ENCODE data around the gene MCL1.

MCL1 gene

DNA sequence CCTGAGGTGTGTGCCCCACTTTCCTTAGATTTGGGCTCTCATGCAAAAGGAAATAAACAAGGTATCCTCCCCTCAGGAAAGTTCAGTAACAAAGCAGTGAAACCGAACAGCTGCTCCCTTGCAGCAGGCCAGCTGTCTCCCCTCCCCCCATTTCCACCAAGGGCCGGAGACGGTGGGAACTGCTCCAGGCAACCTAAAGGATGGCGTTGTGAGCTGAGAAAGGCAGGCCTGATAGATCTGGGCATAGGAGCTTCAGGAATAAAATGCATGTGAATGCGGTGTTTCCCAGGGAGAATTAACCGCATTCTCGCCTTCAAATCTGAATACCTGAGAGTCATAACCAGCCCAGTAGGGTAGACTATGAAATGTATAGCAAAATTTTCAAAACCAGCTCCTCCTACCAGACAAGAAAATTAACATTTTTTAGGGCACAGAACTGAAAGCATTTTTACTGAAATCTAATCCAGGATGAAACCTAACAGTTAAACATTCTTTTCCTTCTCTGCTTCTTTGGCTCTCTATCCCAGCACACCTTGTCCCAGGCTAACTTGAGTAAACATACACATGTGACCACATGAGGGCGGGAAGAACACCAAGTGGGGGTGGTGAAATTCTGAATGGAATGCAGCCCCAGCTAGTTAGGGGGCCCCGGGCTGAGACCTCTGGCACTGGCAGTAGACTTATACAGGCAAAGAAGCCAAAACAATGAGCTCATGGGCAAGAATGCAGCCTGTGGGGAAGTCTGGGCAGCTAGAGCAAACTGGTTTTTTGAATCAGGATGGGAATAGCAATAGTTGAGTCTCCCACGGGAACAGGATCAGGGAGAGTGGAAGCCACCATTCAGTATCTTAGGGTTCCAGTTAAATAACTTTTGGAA is 11.5 kb downstream of the MCL1 start:
- DNase-seq: peak; percentile 67

DNA sequence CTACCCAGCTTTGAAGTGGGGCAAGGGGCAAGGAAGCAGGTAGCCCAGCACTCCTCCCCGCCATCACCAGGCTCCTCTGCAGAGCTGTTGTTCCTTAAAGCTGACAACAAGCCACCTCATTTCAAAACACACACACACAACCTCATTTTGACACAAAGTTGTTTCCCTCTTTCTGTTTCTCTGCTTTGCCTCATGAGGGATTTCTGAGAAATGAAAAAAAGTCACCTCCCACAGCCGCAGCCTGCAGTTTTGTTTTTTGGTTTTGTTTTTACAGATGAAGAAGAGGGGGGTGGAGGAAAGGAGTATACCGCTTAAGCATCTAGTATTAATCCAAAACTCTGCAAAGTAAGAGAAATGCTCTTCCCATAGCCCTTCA is 12.1 kb downstream of the MCL1 start:
- DNase-seq: peak; percentile 88

DNA sequence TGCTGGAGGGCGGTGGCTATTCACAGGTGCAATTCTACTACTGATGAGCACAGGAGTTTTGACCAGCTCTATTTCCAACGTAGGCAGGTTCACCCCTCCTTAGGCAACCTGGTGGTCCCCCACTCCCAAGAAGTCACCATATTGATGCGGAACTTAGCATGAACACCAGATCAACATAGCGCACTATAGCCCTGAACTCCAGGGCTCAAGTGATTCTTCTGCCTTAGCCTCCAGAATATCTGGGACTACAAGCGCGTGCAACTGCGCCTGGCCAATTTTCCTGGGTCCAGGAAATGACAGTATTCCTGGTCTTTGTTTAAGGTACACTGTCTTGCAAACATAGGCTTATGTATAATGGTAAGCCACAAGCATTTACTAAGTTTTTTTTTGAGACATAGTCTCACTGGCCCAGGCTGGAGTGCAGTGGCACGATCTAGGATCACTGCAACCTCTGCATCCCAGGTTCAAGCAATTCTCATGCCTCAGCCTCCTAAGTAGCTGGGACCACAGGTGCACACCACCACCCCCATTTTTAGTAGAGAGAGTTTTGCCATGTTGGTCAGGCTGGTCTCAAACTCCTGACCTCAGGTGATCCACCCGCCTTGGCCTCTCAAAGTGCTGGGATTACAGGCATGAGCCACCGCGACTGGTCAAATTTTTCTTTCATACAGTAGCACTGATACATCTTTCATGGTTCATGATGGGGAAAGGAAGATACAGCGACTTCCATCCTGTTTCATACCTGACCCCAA is 12.6 kb downstream of the MCL1 start:
- DNase-seq: peak; percentile 31

DNA sequence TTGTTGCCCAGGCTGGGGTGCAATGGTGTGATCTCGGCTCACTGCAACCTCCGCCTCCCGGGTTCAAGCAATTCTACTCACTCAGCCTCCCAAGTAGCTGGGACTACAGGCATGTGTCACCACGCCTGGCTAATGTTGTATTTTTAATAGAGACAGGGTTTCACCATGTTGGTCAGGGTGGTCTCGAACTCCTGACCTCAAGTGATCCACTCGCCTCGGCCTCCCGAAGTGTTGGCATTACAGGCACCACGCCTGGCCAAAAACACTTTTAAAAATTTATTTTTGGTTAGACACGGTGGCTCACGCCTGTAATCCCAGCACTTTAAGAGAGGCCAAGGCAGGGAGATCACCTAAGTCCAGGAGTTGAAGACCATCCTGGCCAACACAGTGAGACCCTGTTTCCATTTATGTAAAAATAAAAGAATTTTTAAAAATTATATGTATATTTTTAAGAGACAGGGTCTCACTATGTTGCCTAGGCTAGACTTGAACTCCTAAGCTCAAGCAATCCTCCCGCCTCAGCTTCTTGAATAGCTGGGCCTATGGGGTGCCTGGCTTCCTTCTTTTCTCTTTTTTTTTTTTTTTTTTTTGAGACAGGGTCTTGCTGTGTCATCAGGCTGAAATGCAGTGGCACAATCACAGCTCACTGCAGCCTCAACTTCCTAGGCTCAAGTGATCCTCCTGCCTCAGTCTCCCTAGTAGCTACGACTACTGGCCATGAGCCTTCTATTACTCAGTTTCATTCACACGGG is 14.0 kb downstream of the MCL1 start:
- DNase-seq: peak; percentile 16

DNA sequence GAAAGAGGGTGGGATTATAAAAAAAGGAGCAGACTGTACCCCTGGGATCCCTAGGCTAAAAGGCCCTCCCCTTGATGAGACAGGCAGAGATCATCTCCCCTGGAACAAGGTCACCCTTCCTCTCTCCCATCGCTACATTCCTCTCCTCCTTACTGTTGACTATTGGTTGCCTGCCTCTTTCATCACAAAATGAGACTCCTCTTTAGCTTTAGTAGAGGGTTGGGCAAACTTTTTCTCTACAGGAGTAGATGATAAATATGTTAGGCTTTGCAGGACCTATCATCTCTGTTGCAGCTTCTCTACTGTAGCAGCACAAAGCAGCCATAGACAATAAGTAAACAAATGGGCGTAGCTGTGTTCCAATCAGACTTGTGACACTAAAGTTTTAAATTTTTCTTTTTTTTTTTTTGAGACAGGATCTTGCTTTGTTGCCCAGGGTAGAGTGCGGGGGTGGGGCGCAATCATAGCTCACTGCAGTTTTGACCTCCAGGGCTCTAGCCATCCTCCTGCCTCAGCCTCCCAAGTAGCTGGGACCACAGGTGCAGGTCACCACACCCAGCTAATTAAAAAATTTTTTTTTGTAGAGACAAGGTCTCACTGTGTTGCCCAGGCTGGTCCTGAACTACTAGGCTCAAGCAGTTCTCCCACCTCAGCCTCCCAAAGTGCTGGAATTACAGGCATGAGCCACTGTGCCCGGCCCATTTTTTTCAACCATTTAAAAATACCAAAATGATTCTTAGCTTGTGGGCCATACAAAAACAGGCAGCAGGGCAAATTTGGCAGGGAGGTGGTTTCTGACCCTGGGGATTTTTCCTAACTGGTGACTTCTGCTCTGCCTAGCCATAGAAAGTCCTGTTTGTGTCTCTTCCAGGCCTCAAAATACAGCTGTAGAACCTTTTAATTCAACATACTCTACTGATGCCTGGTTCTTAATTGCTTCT is 15.1 kb downstream of the MCL1 start:
- peak; percentile 57 for DNase-seq

DNA sequence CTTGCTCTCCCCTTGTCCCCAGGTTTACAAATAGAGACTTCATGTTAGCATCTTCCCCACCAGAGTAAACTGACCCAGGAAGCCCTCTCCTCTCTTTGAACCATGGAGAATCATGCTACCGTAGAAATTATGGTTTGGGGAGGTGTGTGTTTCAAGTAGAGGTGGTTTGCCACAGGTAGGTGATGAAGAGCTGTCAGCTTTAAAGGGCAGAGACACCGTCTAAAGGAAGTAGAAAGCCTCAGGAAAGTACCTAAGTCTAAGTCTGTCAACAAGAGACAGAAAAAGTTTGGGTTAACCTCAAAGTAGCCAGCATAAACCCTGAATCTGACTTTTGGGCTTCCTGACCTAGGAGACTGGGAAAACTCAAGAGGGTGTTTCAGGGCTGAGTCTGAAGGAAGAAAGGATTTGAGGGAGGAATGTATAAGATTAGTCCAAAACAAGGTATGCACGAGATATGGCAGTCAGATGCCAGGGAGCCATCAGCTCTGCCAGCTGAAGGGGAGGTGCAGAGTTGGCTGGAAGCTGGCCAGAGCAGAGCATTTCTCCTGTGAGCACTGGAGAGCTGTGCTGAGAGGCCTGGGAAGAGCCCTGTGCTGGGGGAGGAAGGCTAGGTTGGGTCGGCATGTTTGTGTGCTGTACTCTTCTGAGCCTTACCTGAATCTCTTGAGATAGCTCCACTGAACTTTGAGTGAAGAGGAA is 15.9 kb downstream of the MCL1 start:
- peak; percentile 87 for DNase-seq

DNA sequence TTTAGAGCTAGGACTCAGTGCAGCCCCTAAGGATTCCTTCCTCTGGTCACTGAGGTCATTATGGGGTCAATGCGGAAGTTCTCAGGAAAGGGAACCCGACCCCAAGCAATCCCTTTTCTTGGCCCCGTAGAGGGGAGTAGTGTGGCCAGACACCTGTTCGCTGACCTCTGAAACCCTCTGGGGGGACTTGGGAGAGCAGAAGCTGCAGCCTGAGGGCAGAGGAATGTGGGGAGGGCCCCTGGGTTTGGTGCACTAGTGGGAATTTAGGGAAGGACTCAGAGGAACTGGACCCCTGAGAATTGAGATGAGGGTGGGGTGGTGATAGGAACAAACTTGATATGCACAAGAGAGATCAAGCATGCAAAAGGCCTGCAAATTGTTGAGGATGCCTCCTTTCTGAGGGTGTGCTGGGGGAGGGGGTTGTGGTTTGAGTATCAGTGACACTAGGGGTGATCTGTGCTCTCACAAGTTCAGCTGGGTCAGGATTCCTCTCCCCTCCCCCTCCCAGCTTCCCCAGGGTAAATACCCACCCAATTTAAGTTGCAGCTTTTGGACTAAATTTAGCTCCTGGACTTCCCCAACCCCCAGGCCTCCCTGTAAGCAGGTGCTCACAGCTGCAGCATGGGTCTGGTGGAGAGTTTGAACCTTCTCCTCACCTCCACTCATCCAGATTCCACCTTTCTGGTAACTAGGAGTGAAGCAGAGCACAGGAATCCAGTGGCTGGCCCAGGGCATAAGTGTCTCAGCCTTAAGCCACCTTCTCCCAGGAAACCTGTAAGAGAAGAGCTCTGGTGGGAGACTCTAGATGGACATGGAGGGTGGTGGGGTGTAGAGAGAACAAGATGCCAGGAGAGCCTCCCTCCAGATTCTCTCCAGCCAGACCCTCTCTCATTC is 16.7 kb downstream of the MCL1 start:
- DNase-seq: peak; percentile 90

DNA sequence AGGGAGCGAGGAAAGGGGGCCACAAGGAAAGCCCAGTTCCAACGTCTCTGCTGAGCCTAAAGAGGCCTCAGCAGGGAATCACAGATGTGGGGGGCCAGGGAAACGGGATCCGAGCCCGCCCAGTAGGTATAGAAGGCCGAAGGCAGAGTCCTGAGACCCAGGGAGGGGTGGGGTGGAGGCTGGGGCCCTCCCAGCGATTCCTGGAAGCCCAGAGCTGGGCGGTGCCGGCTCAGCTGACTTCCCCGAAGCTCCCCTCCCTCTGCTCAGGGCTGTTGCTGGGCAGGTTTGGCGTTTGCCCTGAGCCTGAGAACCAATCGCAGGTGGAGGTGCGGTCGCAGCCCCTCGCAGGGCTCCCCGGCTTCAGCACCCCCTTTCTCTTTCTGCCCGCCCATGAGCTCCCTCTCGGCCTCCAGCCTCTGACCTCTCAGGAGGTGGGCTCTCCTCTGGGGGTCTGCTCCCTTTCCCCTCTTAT is 17.4 kb downstream of the MCL1 start:
- peak; percentile 95 for DNase-seq

DNA sequence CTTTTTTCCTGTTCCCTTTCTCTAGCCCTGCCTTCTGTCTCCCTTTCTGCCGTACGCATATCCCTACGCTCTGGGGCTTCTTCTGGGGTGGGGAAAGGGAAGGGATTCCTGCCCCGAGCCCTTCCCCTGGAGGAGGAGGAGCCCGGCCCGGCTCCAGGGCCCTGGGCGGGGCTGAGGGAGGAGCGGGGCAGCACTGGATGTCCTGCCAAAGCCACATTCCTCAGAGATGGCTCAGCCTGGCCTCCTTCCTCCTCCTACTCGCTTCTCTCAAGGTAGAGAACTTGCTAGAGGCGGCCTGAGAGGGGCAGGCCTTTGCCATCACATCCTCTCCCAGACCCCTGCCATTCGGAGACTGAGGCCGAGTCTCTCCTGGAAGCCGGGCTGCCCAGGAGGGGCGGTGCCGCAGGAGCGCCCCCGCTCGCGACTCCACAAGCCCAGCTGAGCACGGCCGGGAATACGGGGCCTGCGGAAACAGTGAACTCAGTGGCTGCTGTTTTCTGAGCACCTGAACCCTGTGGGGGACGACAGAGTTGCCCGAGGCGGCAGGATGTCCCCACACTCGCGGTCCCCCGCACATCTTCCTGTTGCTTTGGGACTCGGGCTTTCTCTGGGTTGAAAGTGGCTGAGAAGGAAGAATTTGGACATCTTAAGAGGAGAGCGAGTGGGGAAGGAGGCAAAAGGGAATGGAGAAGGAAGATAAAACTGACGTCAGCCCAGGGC is 18.0 kb downstream of the MCL1 start:
- peak; percentile 77 for DNase-seq

DNA sequence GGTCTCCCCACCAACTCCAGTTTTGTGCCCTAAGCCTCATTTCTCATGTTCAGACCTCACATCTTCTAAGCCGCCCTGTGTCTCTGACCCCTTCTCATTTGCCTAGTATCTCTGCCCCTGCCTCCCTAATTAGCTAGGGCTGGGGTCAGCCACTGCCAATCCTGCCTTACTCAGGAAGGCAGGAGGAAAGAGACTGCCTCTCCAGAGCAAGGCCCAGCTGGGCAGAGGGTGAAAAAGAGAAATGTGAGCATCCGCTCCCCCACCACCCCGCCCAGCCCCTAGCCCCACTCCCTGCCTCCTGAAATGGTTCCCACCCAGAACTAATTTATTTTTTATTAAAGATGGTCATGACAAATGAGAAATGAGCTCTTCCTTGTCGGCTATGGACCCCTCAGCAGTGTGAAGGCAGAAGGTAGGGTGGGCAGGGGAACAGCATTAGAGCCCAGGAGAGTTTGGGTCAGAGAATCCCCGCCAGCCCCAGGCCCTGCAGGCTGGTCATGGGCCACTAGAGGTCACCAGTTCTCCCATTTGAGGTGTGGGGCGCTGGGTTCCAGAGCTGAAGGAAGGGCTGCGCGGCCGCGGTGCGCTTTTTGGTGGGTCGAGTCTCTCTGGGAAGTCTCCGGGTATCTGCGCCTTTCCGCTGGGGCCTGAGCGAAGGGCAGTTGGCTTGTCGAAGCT is 18.7 kb downstream of the MCL1 start:
- DNase-seq: peak; percentile 89

DNA sequence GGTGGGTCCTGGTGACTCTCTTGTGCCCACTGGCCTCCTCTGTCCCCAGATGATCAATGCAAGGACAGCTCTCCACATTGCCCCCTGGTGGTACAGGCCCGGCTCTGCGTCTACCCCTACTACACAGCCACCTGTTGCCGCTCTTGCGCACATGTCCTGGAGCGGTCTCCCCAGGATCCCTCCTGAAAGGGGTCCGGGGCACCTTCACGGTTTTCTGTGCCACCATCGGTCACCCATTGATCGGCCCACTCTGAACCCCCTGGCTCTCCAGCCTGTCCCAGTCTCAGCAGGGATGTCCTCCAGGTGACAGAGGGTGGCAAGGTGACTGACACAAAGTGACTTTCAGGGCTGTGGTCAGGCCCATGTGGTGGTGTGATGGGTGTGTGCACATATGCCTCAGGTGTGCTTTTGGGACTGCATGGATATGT is 19.4 kb downstream of the MCL1 start:
- DNase-seq: peak; percentile 82

DNA sequence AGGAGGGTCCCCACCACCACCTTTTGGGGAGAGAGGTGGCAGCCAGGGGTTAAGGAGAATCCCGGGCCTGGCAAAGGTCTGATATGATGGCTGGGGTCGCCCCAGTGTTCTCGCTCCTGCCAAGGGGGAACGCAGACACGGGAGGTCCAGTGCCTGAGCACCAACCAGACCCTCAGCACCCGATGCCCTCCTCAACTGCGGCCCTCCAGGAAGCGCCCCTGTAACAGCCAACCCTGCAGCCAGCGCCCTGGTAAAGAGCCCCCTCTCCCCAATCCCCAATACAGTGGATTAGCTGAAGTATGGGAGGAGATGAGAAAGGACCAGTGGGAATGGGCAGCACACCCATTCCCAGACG is 19.8 kb downstream of the MCL1 start:
- DNase-seq: no peak

DNA sequence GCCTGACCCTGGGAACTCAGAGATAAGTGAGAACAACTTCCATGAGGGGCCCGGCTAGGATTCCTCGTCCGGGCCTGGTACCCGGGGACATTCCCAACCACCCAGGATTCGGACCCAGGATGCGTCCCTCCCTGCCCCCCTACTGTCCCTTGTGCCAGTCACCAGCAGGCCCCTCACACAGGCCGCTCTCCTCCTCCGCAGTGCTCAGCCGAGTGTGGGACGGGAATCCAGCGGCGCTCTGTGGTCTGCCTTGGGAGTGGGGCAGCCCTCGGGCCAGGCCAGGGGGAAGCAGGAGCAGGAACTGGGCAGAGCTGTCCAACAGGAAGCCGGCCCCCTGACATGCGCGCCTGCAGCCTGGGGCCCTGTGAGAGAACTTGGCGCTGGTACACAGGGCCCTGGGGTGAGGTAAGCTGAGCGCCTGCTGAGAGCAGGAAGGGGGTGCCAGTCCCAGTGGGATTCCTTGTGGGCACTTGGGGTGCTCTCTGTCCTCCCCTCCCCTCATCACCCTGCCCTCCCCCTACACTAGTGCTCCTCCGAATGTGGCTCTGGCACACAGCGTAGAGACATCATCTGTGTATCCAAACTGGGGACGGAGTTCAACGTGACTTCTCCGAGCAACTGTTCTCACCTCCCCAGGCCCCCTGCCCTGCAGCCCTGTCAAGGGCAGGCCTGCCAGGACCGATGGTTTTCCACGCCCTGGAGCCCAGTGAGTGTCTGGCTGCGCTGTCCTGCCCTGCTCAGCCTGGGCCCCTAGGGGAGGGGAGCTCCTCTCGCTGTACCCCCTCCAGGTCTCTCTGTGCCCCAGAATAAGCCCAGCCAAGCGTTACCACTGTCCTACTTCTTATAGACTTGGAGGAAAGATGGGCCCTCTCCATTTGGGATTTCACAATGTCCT is 20.4 kb downstream of the MCL1 start:
- no peak for DNase-seq

DNA sequence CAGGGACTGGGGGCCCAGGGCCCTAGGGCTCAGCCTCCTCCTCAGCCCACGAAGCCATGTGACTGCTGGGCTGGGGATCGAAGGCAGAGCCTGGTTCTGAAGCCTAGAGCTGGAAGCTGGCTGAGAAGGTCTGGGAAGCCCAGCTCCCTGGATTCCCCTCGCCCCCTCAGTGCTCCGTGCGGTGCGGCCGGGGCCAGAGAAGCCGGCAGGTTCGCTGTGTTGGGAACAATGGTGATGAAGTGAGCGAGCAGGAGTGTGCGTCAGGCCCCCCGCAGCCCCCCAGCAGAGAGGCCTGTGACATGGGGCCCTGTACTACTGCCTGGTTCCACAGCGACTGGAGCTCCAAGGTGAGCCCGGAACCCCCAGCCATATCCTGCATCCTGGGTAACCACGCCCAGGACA is 21.1 kb downstream of the MCL1 start:
- no peak for DNase-seq

DNA sequence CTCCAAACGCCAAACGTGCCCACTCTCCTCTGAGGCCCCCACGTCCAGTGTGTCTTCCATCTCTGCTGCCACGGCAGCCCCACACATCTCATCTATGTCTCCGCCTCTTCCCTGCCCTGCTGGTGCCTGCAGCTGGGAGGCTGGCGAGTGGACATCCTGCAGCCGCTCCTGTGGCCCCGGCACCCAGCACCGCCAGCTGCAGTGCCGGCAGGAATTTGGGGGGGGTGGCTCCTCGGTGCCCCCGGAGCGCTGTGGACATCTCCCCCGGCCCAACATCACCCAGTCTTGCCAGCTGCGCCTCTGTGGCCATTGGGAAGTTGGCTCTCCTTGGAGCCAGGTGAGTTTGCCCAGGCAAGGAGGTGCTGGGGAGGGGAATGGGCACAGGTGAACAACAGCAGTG is 21.6 kb downstream of the MCL1 start:
- DNase-seq: no peak

DNA sequence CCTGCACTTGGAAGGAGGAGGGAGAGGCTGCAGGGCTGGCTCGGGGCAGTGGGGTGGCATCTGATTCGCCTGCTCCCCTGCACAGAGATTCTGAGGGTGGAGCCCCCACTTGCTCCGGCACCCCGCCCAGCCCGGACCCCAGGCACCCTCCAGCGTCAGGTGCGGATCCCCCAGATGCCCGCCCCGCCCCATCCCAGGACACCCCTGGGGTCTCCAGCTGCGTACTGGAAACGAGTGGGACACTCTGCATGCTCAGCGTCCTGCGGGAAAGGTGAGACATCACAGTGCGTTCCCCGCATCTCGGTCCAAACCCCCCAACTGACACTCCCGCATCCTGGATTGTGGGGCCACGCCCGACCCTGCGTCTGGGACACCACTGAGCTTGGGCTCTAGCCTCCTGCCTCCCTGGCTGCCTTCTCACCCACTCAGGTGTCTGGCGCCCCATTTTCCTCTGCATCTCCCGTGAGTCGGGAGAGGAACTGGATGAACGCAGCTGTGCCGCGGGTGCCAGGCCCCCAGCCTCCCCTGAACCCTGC is 22.3 kb downstream of the MCL1 start:
- no peak for DNase-seq

DNA sequence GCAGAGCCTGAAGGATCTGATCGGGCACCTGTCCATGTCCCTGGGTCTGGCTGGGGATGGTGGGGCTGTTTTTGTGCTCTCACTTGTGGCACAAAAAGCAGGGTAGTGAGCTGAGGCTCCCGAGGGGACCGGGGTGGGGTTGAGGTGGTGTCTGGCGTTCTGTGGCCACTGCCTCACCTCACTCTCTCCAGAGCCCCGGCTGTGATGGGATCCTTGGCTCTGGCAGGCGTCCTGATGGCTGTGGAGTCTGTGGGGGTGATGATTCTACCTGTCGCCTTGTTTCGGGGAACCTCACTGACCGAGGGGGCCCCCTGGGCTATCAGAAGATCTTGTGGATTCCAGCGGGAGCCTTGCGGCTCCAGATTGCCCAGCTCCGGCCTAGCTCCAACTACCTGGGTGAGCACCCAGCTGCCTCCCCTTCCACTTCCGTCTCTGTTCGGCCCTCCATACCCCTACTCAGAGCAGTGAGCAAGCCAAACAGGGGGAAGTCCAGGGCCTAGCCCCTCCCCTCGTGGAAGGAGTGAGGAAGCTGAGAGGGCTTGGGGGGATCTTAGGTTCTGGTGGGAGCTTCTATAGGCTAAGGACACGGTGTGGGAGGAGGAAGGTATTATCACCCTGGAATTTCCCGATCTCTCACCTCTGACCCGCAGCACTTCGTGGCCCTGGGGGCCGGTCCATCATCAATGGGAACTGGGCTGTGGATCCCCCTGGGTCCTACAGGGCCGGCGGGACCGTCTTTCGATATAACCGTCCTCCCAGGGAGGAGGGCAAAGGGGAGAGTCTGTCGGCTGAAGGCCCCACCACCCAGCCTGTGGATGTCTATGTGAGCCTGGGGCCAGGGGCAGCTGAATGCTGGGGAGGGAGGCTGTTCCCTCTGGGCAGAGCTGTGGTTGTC is 23.2 kb downstream of the MCL1 start:
- DNase-seq: no peak
